Fibroblast of villous mesenchyme (primary cell): ENCODE measurements around the gene RRN3. TPM values are rescaled to one million over a fixed set of nuclear protein-coding genes. Genes with fewer than 3 reads are reported as not detected.
"Not testable (repeated sequence)": the region's sequence is repeated elsewhere in the genome, so short reads cannot be mapped to it uniquely, and the experiment has no call there.

Source experiments
- DNase-seq: peaks from one replicate; pipeline ENCODE4 v3.0.0-alpha.2; 2010; ENCODE audit warnings: low read depth
- H3K4me3 ChIP-seq: 2 replicates; pipeline ENCODE4 v1.5.1; 2011; ENCODE audit warnings: low read depth, mild to moderate bottlenecking, low read length
- CTCF ChIP-seq: IDR thresholded peaks from 2 replicates; pipeline ENCODE4 v1.5.1; 2012; ENCODE audit warnings: low read depth, mild to moderate bottlenecking, low read length; ENCODE audit not compliant: insufficient read depth
- small RNA-seq: library from RNA; depleted of rRNA; stranded (forward); fragments of <200 nt; gene quantifications from one replicate; pipeline ENCODE3, GENCODE V24; 2012
- total RNA-seq: library from RNA; depleted of rRNA; stranded (reverse); fragments of >200 nt; gene quantifications from 2 replicates; pipeline ENCODE4 v1.2.3, GENCODE V29; 2012

RRN3 gene
- total RNA-seq, 1 donor, result 43.2 TPM

DNA sequence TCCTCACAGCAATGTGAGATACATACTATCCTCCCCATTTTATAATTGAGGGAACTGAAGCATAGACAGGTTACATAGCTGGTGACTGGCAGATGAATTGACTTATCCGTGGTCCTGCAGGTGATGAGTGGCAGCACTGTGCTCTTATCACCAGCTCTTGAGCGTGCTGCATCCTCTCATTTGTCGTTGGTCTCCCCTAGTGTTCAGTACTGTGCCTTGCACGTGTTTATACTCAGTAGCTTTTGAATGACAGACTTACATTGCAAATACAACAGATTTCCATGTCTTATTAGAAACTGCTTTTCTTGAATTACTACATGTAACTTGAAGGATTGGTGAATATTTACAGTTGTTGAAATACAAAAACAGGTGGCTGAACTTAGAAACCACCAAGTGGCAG, 71.9 kb downstream of the RRN3 start:
- not testable (repeated sequence) for H3K4me3 ChIP-seq, DNase-seq
- TF ChIP-seq CTCF, result peak; percentile 53

- peak; percentile 93 for DNase-seq
- H3K4me3 ChIP-seq, result not testable (repeated sequence)
Observed at GRCh38 chr16:15021429-15021828, 72.6 kb downstream of the RRN3 start.

- not testable (repeated sequence) for H3K4me3 ChIP-seq
- peak; percentile 85 for DNase-seq
Observed at GRCh38 chr16:15016951-15017580, 77.0 kb downstream of the RRN3 start.

DNA sequence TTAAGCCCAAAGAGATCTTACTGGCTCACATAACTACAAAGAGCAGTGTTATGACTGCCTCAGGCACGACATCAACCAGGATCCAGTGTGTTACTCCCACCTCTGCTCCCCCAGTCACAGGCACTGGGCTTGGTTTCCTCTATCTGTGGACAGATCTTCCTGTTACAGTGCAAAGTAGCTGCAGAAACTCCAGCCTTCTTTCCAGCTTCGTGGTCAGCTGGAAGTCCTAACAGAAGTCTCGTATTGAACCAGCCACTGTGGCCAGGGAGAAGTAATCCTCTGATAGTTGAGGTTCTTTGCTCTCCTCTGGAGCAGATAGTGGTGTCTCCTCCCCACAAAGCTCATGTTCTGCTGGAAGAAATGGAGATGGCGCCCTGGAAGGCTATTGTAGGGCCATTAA, 77.7 kb downstream of the RRN3 start:
- H3K4me3 ChIP-seq, result not testable (repeated sequence)

GRCh38 chr16:15015671-15016070, 78.4 kb downstream of the RRN3 start:
- DNase-seq, H3K4me3 ChIP-seq: not testable (repeated sequence)

More for the DNA sequence above, 77.7 kb downstream of the RRN3 start:
- DNase-seq, result peak; percentile 58

DNA sequence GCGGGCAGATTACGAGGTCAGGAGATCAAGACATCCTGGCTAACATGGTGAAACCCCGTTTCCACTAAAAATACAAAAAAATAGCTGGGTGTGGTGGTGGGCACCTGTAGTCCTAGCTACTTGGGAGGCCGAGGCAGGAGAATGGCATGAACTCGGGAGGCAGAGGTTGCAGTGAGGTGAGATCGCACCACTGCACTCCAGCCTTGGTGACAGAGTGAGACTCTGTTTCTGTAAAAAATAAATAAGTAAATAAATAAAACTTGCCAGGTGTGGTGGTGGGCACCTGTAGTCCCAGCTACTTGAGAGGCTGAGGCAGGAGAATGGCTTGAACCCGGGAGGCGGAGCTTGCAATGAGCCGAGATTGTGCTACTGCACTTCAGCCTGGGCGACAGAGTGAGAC, 81.1 kb downstream of the RRN3 start:
- H3K4me3 ChIP-seq, DNase-seq: not testable (repeated sequence)

Small RNA genes within 50 kb of the gene (small RNA-seq; reads per million reads assigned to genes)
- not detected for gene MIR1972-1

Other genes starting within 250 kb of the RRN3 start
- 30.9 and 39.3 TPM in 2 replicates for gene NPIPA1, start 156.8 kb downstream of the RRN3 start, total RNA-seq
- 74.4 and 112 TPM in 2 replicates for gene PDXDC1, start 119.2 kb downstream of the RRN3 start, total RNA-seq
- gene NTAN1, start 38.2 kb downstream of the RRN3 start, total RNA-seq, result 72.5 and 76.7 TPM in 2 replicates